ENCODE data around the gene KLF12. TPM values are rescaled to one million over a fixed set of nuclear protein-coding genes. Genes with fewer than 3 reads are reported as not detected.

The KLF12 gene
- total RNA-seq, 1 experiment from 2014 or later = 9.7 TPM

GRCh38 chr13:74117207-74117705, 16.9 kb downstream of the KLF12 start:
- no peak for DNase-seq
- Histone ChIP-seq H4K8ac (replicated peaks; ENCODE audit: insufficient read length, low read depth, low read length) (no peak overlapping the region), H3K23ac (ENCODE audit: insufficient read length, low read depth, low read length) (no peak overlapping the region), H3K4me1 (ENCODE audit: insufficient read depth, low read length) (no peaks in the 10 kb centered on the region; the same call in 1 of the 2 replicates), H2BK5ac (ENCODE audit: insufficient read length, low read length) (no peak overlapping the region), H3K9me3 (ENCODE audit: control insufficient read depth, low read depth, low read length) (no peaks in the 10 kb centered on the region), H3K14ac (ENCODE audit: insufficient read depth, low read length) (no peak overlapping the region), H4K20me1 (ENCODE audit: control insufficient read depth, insufficient read depth, insufficient read length) (no peaks in the 10 kb centered on the region), H2AFZ (ENCODE audit: low read length) (no peak overlapping the region), H3K27me3 (ENCODE audit: insufficient read depth, low read length) (no peaks in the 10 kb centered on the region), H3K4me2 (ENCODE audit: insufficient read depth, insufficient read length, low read length) (no peak overlapping the region), H2BK12ac (ENCODE audit: insufficient read length, low read depth, low read length) (no peak overlapping the region), H3K4ac (ENCODE audit: low read depth, low read length) (no peak overlapping the region), H2BK120ac (ENCODE audit: low read depth, low read length, poor library complexity, severe bottlenecking) (no peak overlapping the region), H3K79me1 (ENCODE audit: insufficient read depth, low read depth, low read length, poor library complexity, severe bottlenecking) (no peaks in the 10 kb centered on the region), H3K56ac (ENCODE audit: insufficient read length, low read depth, low read length) (no peak overlapping the region), H3K18ac (ENCODE audit: insufficient read length, low read depth, low read length) (no peak overlapping the region), H3K27ac (ENCODE audit: insufficient read length, low read depth, low read length) (no peak overlapping the region), H3K23me2 (ENCODE audit: insufficient read length, low read depth, low read length, poor library complexity, severe bottlenecking) (no peaks in the 10 kb centered on the region), H3K9ac (ENCODE audit: extremely low read depth, insufficient read length, low read length) (no peak overlapping the region), H3T11ph (ENCODE audit: low read length) (no peak overlapping the region), H3K79me2 (ENCODE audit: insufficient read depth, low read length) (no peaks in the 10 kb centered on the region; the same call in 1 of the 2 replicates), H2AK5ac (ENCODE audit: insufficient read length, low read length) (no peak overlapping the region), H2BK15ac (ENCODE audit: low read depth, low read length) (no peak overlapping the region), H4K5ac (ENCODE audit: insufficient read length, low read depth, low read length) (no peak overlapping the region), H2BK20ac (ENCODE audit: low read depth, low read length, poor library complexity, severe bottlenecking) (no peak overlapping the region), H4K91ac (ENCODE audit: insufficient read length, low read depth, low read length) (no peak overlapping the region)
- no peak overlapping the region for H3K4me3 Mint-ChIP-seq
- H3K4me1 Mint-ChIP-seq = peaks cover 6 to 12% of the 10 kb centered on the region in 2 experiments
- H3K27ac Mint-ChIP-seq = no peak overlapping the region
- H3K36me3 Mint-ChIP-seq (ENCODE audit: insufficient read depth in 1 of 3, low read depth in 3 of 3) = peaks cover 25 to 45% (median 31%) of the 10 kb centered on the region in 3 experiments
- TF ChIP-seq CTCF (conservative IDR thresholded peaks at IDR 0.05) = no peak
- no peaks in the 10 kb centered on the region for H3K27me3 Mint-ChIP-seq (ENCODE audit: low read depth)
- H3K9me3 Mint-ChIP-seq = peaks cover 31 to 40% of the 10 kb centered on the region in 2 experiments
- WGBS (ENCODE audit: extremely low coverage, insufficient read length, low lambda C conversion rate) = no CpG with 5 or more reads among the region's 2 CpGs

All from H9 (cell line).